KBM-7 (cell line): Measurements from ENCODE around the gene ETV6.

Experiments used
- DNase-seq: peaks from one replicate; pipeline ENCODE4 v3.0.0-alpha.2; 2015
- in situ Hi-C: fragments of 300-500 bp; cut with MboI; formaldehyde crosslinking; loops from 2 replicates; pipeline ENCODE4 v1.14.3; 2020; ENCODE audit warnings: low sequenced_read_pairs, low pct_unique_long_range_greater_than_20kb, mixed read lengths

ETV6 gene

DNA sequence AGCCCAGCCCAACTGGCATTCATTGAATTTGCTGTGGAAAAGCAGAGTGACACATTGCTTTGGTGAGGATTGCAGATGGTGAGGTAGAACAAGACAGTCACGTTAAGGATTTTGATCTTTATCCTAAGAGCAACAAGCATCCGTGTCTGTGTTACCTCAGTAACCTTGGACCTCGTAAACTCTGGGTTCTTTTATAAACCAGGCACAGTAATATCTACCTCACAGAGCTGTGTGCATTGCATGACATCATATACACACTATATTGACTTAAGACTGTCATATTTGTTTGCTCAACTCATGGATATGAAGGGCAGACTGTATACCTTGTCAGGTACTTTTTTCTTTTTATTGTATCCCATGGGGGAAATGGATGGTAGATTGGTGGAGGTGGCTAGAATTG is 156.2 kb downstream of the ETV6 start:
- DNase-seq, result no peak
- in situ Hi-C loops, result no loop called here

DNA sequence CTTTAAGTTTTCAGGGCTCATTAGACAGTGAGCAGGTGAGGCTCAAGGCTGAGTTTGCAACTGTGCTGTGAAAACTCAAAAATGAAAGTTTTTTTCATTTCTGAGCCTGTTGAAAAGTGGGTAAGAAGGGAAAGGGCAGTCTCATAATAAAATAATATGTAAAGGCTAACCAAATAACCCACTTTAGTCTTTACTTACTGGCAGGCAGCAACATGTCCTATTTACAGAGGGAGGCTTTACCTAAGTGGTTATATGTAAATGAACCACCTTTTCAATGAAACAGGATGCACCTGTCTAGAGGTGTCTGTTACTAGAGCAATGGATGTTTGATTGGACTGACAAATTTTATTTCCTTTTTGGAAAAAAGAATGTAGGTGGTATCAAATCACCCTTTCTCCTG is 158.0 kb downstream of the ETV6 start:
- no peak for DNase-seq
- in situ Hi-C loops, result no loop called here

DNA sequence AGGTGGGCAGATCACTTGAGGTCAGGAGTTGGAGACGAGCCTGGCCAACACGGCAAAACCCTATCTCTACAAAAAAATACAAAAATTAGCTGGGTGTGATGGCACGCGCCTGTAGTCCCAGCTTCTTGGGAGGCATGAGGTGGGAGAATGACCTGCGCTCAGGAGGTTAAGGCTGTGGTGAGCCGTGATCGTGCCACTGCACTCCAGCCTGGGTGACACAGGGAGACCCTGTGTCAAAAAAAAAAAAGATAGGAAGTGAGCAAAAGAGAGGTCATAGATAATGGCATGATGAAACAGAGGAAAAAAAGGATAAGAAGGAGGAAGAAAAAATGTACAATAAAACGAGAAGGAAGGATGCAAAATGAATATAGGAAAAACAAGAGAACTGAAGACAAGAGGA is 159.5 kb downstream of the ETV6 start:
- no peak for DNase-seq
- in situ Hi-C loops, result no loop called here

DNA sequence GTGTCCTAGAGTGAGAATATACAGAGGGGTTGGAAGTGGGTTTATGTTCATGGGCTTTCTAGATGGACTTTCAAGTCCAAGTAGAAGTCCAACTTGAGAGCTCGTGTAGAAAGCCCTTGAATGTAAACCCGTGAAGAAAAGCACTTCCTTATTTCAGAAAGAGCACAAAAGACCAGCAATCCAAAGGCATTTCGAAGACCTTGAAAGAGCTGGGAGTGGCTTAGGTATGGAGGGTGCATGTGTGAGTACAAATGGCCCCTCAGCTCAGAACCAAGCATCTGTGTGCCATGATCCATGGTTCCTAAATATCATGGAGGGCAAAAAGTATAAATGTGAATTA is 160.7 kb downstream of the ETV6 start:
- peak; percentile 76 for DNase-seq
- in situ Hi-C loops, result no loop called here

DNA sequence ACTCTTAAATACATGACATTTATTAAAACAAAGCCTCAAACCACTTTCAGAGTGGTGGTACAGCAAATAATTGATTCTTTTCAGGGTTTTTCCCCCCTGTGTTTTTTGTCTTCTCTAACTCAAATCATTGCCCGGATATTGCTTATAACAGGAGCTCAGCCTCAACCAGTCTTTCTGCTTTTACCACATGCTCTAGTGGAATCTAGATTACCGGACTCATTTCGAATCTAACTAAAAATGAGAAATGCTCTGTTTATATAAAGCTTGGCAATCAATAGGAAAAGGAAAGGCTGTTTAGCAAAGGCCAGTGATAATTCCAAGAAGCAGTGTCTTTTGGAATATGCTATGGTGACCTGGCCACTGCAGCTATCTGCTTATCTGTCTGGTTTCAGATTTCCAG is 161.5 kb downstream of the ETV6 start:
- no peak for DNase-seq
- in situ Hi-C loops, result no loop called here

DNA sequence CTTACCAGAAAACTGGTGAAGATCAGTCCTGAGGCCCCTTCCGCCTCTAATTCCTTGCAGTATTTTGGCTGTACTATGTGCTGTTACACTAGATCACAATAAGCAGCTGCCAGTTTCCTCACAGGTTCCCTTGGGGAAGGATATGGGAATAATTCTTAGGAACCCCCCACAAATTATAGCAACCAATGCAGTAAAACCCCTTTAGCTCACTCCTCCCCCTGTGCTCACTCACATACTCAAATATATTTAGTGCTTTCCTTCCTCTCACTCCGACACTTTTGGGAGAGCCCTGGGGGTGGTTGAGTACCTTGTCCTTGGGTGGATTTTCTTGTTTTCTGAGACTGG is 162.7 kb downstream of the ETV6 start:
- no peak for DNase-seq

DNA sequence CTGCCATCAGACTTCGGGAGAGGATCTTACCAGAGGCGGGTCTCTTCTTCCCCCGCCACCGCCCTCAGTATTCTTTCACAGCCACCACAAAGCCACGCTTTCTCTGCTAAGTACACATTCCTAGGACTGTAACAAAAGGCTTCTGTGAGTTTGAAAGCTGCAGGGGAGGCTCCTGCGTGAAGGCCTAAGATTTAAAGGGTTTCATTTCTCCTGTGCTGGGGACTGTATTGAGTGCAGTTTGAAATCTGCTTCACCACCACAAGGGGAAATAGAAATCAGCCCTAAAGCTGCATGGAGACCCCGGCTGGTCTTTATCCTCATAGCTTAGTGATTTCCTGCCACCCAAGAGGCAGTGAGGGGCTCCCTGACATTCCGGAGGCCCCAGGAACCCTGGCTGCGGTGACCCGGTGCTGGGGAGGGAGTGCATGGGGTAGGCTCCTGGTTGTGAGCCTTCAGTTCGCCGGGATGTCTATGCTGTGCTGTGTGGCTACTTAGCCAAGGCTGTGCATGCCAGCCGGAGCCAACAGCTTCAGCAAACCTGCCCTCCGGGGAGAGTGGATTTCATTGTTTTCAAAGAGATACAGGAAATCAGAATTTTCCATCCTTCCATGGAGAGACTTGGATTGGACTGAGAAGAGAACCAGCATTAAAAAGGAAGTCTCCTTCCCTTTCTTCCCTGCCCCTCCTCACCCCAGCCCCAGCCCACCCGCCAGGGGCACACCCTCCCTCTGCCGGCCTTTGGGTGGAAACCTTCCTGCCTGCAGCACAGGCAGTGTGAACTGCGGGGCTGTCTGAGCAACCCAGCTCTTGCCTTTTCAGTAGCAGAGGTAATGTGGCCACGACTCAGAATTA is 163.3 kb downstream of the ETV6 start:
- peak; percentile 74 for DNase-seq
- in situ Hi-C loops, result no loop called here

More for the DNA sequence above, 162.7 kb downstream of the ETV6 start:
- in situ Hi-C loops, result no loop called here

DNA sequence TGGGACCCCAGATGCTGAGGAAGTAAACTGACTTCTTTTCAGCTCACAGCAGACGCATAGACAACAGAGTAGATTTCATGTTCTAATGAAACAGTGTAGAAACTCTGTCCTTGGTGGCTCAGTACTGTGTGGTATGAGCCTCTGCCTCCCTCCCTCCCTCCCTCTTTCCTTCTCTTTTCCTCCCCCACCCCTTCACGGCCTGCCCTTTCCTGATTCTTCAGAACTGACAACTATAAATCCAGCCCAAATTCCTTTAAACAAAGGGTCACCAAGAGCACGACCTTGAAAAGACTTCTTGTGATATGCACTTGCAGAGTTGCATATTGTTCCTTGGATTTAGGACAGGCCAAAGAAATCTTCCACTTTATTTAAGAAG is 164.0 kb downstream of the ETV6 start:
- no peak for DNase-seq
- in situ Hi-C loops, result no loop called here

DNA sequence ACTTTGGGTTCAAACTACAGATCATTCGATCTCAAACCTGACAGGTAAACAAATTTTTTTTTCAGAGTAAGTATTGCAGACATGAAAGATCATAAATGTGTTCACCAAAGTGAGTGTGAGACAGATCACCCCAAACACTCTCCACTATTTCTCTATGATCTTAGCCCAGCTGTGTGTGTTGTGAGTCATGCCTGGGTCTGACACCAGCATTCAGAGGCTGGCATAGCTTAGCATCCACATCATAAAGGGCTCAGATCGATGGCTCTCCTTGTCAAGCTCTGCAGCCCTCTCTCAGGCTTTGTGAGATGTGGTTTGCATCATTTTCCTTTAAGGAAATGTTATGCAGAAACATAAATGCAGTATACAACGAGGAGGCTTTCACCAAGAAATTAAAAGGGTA is 164.9 kb downstream of the ETV6 start:
- in situ Hi-C loops, result no loop called here
- DNase-seq, result no peak

DNA sequence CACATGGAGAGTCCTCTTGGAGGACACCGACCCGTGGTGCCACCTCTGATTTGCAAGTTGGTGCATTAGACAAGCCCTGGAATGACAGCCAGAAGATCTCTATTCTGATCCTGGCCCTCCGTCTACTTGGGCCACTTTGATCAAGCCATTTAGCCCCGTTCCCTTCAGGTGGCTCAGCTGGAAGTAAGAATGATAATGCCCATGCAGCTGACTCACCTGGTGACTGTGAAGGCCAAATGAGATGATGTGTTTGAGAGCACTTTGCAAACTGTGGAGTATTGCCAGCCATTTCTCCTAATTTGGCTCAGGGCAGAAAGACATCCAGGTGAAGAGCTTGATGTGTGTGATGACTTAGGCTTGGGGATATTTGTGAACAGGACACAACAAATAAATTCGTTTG is 165.9 kb downstream of the ETV6 start:
- in situ Hi-C loops, result no loop called here

DNA sequence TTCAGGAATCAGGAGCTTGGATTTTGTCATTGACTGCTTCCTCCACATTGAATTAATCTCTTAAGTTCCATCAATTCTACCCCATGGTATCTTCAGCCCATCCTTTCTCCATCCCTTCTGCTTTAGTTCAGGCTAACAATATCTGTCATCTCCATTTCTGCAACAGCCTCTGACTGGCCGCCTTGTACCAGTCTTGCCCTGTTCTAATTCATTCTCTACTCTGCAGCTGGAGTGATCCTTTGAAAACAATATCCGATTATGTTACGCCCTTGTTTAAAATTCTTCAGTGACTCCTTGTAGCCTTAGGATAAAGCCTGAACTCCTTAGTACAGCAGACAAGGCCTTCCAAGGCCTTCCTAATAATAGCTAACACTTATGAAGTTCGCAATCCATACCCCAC is 170.2 kb downstream of the ETV6 start:
- DNase-seq, result no peak
- in situ Hi-C loops, result no loop called here

More for the DNA sequence above, 165.9 kb downstream of the ETV6 start:
- DNase-seq, result no peak

DNA sequence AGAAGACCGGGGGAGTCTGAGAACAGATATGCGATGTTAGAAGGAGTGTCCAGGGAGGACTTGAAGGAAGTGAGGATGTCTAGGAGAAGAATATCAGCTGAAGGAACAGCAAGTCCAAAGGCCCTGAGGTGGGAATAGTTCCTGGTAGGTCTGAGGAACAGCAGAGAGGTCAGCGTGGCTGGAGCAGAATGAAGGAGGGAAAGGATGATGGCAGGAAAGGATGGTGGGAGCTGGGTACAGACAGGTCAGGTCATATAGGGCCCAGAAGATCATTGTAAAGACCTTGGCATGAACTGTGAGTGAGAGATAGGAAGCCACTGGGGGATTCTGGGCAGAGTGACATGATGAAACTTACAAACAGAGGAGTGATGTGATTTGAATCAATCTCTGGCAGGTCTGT is 171.0 kb downstream of the ETV6 start:
- DNase-seq, result no peak
- in situ Hi-C loops, result no loop called here

DNA sequence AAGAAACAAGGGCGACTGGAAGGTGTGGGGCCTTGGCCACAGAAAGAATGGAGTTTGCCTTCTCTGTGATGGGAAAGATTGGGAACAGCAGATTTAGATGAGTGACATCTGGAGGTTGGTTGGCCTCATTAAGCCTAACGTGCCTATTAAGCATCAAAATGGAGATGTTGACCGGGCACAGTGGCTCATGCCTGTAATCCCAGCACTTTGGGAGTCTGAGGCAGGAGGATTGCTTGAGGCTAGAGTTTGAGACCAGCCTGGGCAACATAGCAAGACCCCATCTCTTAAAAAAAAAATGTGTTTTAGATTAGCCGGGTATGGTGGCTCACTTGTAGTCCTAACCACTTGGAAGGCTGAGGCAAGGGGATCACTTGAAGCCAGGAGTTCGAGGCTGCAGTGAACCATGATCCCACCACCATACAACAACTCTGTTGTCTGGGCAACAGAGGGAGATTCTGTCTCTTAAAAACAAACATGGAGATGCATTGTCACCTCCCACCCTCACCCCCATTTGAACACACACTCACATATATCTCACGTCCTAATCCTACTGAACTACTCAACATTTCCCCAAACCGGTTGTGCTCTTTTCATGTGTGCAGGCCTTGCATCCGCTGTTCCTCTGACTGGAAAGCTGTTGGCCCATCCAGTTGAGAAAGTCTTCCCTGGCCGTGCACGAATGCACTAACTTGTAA is 172.1 kb downstream of the ETV6 start:
- in situ Hi-C loops, result no loop called here
- no peak for DNase-seq

DNA sequence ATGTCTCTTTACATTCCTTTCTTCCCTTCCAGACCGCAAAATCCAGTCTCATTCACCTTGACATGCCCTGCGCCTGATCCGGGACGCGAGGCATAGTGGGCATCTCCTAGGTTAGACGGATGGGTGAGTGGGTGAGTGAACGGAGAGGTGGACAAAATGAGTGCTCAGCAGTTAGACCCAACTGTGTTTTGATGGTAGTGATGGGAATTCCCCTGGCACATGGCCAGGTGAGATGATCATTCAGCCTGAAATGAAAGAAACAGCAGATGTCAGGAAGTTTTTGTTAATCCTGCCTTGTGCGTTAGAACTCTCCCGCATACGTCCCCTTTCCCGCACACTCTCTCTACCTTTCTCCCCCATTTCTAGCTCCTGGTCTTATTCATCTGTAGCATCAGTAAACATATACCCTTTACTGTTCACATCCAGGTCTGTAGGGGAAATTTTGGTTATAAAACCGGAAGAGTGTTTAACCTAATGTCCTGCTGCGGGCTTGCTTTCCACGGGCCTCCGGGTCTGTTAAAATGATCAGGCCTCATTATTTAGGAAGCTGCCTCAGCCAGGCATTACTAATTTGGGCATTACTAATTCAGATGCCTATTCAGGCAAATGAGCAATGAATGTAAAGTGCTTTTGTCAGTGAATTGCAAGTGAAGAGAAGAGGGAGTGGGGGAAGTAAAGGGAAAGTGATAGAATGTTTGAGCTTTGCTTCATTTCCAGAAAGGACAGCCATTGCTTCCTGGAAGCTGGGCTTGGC is 172.8 kb downstream of the ETV6 start:
- in situ Hi-C loops, result no loop called here
- DNase-seq, result no peak

DNA sequence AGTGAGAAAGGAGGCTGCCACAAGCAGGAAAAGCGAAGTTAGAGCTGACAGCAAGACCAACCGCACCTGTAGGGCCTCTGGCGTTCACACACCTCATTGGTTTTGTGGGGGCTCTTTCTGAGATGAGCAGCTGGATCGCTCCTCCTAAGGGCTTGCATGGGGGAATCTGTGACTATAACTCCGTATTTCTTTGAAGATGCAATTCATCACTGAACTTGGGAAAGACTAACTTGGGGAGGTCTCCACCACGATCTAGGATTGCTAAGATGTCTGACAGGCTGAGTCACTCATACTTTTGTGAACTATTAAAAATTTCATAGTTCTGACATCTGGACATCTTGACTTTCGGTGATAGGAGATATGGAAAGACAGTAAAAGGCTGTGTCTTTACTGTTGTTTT is 173.6 kb downstream of the ETV6 start:
- no peak for DNase-seq
- in situ Hi-C loops, result no loop called here

DNA sequence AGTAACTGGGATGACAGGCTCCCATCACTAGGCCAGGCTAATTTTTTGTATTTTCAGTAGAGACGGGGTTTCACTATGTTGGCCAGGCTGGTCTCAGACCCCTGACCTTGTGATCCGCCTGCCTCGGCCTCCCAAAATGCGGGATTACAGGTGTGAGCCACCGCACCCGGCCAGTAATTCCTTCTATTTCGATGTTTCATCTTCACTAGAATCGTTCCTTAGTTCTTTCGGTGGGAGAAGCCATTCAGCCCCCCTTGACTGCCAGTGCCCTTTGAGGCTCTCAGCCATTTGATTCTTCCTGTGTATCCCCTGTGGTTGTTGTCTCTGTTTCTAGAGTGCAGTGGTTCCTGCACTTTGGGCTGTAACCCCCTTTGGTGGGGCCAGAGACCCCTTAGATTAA is 174.1 kb downstream of the ETV6 start:
- DNase-seq, result no peak
- in situ Hi-C loops, result no loop called here

DNA sequence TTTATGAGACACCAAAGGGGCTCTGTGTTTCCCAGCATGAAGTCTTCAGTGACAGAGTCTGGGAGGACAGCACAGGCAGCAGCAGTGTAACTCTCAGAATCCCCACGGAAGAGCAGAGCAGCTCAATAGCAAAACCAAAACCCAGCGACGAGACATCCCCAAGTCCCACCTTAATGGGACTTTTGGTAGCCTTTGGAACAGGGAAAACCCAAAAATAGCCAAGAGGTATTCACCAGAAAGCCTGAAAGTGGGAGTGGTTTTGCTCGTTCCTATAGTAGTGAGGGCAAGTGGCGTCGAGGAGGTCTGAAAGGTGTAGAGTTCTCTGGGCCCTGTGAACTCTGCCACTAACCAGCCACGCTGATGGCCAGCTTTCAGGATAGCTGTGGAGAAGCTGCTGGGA is 174.6 kb downstream of the ETV6 start:
- no peak for DNase-seq
- in situ Hi-C loops, result no loop called here

DNA sequence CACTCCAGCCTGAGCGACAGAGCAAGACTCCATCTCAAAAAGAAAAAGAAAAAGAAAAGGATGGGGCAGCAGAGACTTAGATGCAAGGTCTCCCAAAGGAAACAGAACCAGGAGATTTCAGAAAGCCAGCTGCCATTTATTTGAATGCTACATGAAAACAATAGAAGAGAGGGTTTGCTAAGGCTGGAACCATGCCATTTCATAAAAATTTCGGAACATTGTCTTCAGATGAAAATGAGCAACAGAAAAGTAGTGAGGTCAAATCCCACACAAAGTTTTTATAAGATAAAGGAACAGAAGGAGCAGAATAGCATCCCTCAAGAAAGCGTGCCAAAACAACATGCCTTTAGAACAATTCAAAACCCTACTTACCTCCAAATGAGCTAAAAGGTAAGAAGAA is 175.3 kb downstream of the ETV6 start:
- in situ Hi-C loops, result no loop called here
- no peak for DNase-seq

DNA sequence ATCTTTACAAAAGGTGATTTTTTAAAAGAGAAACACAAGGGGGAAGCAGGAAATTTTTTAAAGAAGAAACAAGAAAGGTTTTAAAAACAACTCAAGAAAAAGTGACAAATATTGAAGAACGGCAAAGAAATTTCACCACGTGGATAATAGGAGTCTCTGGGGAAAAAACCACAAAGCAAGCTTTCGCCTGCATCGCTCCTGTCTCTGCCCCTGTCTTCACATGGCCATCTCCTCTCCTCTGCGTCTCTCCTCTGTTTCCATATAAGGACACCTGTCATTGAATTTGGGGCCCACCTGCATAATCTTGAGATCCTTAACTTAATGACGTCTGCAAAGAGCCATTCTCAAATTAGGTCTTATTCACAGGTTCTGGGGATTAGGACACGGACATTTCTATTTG is 175.8 kb downstream of the ETV6 start:
- no peak for DNase-seq
- in situ Hi-C loops, result no loop called here

DNA sequence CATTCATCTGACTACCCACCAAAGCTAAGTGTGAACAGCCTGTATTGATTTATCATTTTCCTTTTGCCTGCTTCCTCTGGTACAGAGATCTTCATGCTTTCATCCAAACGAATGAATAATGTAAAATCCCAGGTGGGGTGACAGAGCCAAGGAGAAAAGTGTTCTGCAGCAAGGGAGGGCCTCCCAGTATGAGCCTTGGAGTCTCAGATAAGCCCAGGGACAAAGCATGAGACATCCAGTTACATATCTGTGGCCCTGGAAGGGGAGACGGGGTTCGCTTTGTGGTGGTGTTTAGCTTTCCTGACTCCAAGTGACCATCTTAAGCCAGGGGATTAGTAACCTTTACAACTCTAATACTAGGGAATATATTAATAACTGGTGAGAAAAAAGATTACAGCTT is 177.1 kb downstream of the ETV6 start:
- no peak for DNase-seq
- in situ Hi-C loops, result no loop called here
